COLO668 (cell line): ENCODE measurements around the gene ZNF19.
A peak's percentile ranks its signal among the peaks of the same experiment; 100 is the strongest.

Experiments used
- DNase-seq: peaks from one replicate; lab custom pipeline; 2025; ENCODE audit not compliant: unreplicated experiment; lab: John Stamatoyannopoulos, UW

Gene ZNF19

GRCh38 chr16:71443714-71444113, 45.4 kb downstream of the ZNF19 start:
- DNase-seq, result no peak

GRCh38 chr16:71442051-71442440, 47.1 kb downstream of the ZNF19 start, which contains the start of gene TLE7:
TLE7 (minus strand) TSS chr16:71442054; CDS start chr16:71433324, 8,730 bp downstream.
- no peak for DNase-seq

- no peak for DNase-seq
Observed at GRCh38 chr16:71441348-71442050, 47.6 kb downstream of the ZNF19 start.

- DNase-seq, result peak; percentile 12
Observed at GRCh38 chr16:71440669-71441347, 48.3 kb downstream of the ZNF19 start.

GRCh38 chr16:71439523-71439922, 49.6 kb downstream of the ZNF19 start:
- DNase-seq, result no peak

- DNase-seq, result no peak
Observed at GRCh38 chr16:71436473-71436872, 52.7 kb downstream of the ZNF19 start.

GRCh38 chr16:71432906-71433305, 56.2 kb downstream of the ZNF19 start:
- no peak for DNase-seq

GRCh38 chr16:71431991-71432390, 57.1 kb downstream of the ZNF19 start:
- DNase-seq, result no peak

GRCh38 chr16:71431176-71431575, 57.9 kb downstream of the ZNF19 start:
- DNase-seq, result no peak

GRCh38 chr16:71430744-71431143, 58.4 kb downstream of the ZNF19 start:
- no peak for DNase-seq

- DNase-seq, result no peak
Observed at GRCh38 chr16:71429581-71429980, 59.5 kb downstream of the ZNF19 start.

- no peak for DNase-seq
Observed at GRCh38 chr16:71428883-71429282, 60.2 kb downstream of the ZNF19 start.

- DNase-seq, result no peak
Observed at GRCh38 chr16:71428385-71428784, 60.7 kb downstream of the ZNF19 start.

- no peak for DNase-seq
Observed at GRCh38 chr16:71426880-71427615, 62.1 kb downstream of the ZNF19 start.

- DNase-seq, result peak; percentile 41
Observed at GRCh38 chr16:71426069-71426879, 62.9 kb downstream of the ZNF19 start.

GRCh38 chr16:71425746-71426068, 63.4 kb downstream of the ZNF19 start:
- DNase-seq, result no peak

GRCh38 chr16:71424626-71425025, 64.5 kb downstream of the ZNF19 start:
- no peak for DNase-seq

- no peak for DNase-seq
Observed at GRCh38 chr16:71423865-71424264, 65.3 kb downstream of the ZNF19 start.
